Adipose tissue (tissue), 3 donors: ENCODE data around the gene NCOA6. TPM values are rescaled to one million over a fixed set of nuclear protein-coding genes. Genes with fewer than 3 reads are reported as not detected.
"Not testable (repeated sequence)": the region's sequence is repeated elsewhere in the genome, so short reads cannot be mapped to it uniquely, and the experiment has no call there.

Source experiments
- H3K27ac ChIP-seq: one replicate; pipeline ENCODE4 v1.5.1; 2013; ENCODE audit warnings: low read depth, low read length
- WGBS, 3 donors: extraction: QIAGEN DNeasy Blood & Tissue Kit; methylation state at CpG; one replicate each; pipeline ENCODE4 v1.1.7; 2013; 5-methylcytosine and 5-hydroxymethylcytosine counted together
- polyA plus RNA-seq, 3 donors: library from polyadenylated mRNA; stranded (reverse); fragments of 200-250 nt; gene quantifications; one replicate each; pipeline ENCODE4 v1.2.3, GENCODE V29; 2013
- donor health status: healthy with polysubstance abuse.
- donor health status: Bipolar disorder and iron deficiency.
- donor health status: healthy.

NCOA6 gene
- polyA plus RNA-seq, 3 donors, result 7.8 to 20.5 (median 12.5) TPM

- H3K27ac ChIP-seq, result no peak overlapping the region
- WGBS, 3 donors, result 97 to 99% (median 98%) methylated on average over 4 of the region's 4 CpGs
These were observed 32.6 kb downstream of the NCOA6 start for GRCh38 chr20:34792687-34793363.

DNA sequence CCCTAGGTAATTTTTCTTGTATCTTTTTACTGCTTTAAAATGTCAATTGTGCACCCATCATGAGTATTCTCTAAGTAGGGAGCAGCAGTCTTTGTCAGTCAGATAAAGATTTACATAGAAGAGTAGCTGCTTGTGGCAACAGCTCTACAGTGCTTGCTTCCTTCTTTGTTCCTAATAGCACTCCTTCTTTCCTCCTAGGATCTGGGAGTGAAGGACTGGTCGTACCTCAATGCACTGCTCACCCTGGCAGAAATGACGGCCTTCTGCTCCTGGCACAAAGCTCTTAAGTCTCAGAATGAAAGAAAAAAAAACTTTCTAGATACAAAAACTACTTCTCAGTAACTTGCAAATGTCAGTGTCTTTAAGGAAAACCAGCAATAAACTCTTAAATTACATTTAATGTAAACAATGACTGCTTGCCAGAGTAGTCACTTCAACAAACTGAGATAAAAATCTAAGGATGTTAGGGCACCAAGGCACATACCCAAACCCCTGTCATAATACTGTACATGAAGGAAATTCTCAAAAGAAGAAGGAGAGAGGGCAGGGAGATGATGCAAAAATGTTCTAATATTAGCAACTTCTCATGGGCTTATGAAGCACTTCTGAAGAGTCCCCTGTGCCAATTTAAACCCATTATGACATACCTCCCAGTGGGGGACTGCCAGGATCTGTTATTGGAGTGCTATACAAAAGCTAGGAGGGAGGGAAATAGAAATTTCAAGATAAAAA lies 34.0 kb downstream of the NCOA6 start:
- no peak overlapping the region for H3K27ac ChIP-seq
- WGBS, 3 donors, result 72 to 98% (median 74%) methylated on average over 2 of the region's 2 CpGs

- WGBS, 3 donors, result 47 to 93% (median 90%) methylated on average over 4 of the region's 4 CpGs
These were observed 44.2 kb downstream of the NCOA6 start for GRCh38 chr20:34781220-34781619.

GRCh38 chr20:34780291-34780690 lies 45.2 kb downstream of the NCOA6 start:
- WGBS, 3 donors, result 92 to 98% (median 94%) methylated on average over 8 of the region's 8 CpGs
- not testable (repeated sequence) for H3K27ac ChIP-seq

More at GRCh38 chr20:34781220-34781619, 44.2 kb downstream of the NCOA6 start:
- no peak overlapping the region for H3K27ac ChIP-seq

DNA sequence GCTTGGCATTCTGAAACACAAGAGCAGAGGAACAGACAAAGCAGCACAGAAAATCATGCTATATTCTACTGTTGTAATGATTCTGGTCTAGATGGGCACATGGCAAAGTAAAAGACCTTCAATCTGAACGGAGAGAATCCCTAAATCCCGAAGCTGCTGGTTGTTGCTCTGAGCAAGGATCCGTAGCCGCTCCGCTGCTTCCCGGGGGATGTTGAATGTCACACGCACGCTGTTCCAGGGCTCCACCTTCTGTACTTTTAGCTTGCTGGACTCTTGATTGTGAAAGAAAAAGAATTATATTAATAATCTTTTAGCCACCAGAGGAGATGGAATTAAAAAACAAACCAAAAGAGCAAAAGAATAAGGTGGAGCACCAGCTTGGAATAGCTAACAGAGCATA lies 49.3 kb downstream of the NCOA6 start:
- 70 to 94% (median 83%) methylated on average over 8 of the region's 8 CpGs for WGBS, 3 donors
- H3K27ac ChIP-seq, result no peak overlapping the region

- H3K27ac ChIP-seq, result no peak overlapping the region
These were observed 50.6 kb downstream of the NCOA6 start for GRCh38 chr20:34774886-34775285.

GRCh38 chr20:34774449-34774848 lies 51.0 kb downstream of the NCOA6 start:
- H3K27ac ChIP-seq, result no peak overlapping the region
- WGBS, 3 donors, result 90 to 91% (median 91%) methylated on average over 3 of the region's 3 CpGs

- 35 to 90% (median 67%) methylated on average over 1 of the region's 1 CpG for WGBS, 3 donors
- H3K27ac ChIP-seq, result no peak overlapping the region
These were observed 51.7 kb downstream of the NCOA6 start for GRCh38 chr20:34773726-34774125.

DNA sequence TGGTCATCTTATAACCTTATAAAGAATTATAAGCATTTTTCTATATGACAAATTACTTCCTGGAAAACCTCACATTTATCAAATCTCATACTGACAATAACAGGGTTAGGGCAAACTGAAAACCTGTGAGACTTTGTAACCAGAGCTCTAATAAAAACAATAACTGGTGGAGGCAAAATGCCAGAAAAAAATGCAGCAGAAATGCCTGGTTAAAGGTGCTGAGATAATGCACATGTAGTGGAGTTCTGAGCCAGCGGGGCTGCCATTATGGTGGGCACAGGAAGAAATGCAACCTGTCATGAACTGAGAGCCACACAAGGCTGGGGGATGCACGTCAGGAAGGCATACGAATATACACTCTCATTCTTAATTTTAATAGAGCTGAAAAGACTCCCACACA lies 53.0 kb downstream of the NCOA6 start:
- 88 to 97% (median 88%) methylated on average over 3 of the region's 3 CpGs for WGBS, 3 donors
- H3K27ac ChIP-seq, result no peak overlapping the region

DNA sequence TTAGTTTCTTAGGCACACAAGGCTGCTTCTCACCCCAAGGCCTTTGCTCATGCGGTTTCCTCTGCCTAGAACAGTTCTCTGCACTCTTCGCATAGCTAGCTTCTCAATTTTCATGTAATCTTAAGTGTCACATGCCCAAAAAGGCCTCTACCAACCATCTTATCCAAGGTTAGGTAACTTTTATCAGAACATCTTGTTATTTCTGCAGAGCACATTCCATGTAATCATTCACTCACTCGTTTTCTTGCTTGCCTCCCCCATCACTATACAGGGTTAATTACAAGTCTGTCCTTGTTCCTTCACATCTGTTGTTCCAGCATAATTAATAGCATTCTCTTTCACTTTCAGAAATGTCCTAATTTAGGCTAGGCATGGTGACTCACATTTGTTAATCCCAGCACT lies 53.8 kb downstream of the NCOA6 start:
- no peak overlapping the region for H3K27ac ChIP-seq
- 79 to 85% (median 84%) methylated on average over 3 of the region's 3 CpGs for WGBS, 3 donors

DNA sequence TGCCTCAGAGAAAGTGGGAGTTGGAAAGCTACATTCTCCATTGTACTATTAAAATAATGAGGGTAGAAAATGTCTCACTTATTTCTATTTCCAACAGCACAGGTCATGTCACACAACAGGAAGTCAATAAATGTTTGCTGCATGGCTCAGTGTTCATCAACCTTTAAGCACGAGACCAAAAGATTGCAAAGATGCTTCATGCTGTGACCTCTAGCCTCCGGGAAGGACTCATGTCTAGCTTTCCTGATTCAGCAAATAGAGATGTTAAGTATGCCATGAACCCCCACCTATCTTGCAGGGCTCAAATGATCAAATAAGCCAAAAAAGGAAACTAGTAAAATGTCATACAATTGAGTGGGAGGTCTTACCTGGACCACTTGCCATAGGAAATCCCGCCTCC lies 57.4 kb downstream of the NCOA6 start:
- WGBS, 3 donors, result 87 to 92% (median 91%) methylated on average over 3 of the region's 3 CpGs
- no peak overlapping the region for H3K27ac ChIP-seq

DNA sequence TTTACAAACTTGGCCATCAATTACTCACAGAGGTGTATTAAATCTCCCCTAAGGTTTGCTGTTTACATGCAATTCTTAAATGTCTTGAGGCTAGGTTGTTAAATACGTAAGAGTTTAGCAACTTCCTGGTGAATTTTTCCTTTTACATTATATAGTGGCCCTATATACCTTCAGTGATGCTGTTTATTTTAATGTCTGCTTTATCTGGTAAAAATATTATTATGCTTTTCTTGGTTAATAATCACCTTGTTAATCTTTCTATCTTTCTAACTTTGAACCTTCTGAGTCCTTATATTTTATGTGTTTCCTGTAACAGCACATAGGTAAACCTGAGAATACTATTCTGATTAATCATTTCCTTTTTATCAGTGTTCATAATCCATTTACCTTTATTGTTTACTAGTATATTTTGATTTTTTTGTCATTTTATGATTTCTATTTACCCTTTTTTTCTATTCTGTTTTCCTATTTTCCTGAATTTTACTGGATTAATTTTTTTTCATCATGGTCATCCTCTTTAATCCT lies 63.4 kb downstream of the NCOA6 start:
- no peak overlapping the region for H3K27ac ChIP-seq
- WGBS, 3 donors, result 0 to 37% (median 28%) methylated on average over 1 of the region's 1 CpG

- WGBS, 3 donors, result 93 to 100% (median 100%) methylated on average over 1 of the region's 1 CpG
These were observed 70.1 kb downstream of the NCOA6 start for GRCh38 chr20:34755367-34755766.

DNA sequence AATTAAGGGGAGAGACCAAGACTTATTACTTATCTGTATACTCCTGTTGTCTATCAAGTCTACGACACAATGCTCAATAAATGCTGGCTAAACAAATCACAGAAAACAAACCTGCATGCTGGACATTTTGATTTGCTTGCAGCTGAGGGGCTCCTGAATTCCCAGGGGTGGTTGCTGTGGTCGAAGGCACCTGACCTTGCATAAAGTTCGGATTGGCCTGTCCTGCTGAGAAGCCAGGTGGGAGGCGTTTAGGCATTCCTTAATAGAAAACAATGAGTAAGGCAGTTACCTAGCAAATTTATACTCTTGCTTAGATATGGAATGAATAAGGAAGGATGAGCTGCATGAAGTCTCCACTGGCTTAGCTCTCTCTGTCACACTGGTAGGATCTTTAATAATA lies 70.8 kb downstream of the NCOA6 start:
- no peak overlapping the region for H3K27ac ChIP-seq
- WGBS, 3 donors, result 60 to 76% (median 73%) methylated on average over 4 of the region's 4 CpGs

More at GRCh38 chr20:34755367-34755766, 70.1 kb downstream of the NCOA6 start:
- no peak overlapping the region for H3K27ac ChIP-seq

DNA sequence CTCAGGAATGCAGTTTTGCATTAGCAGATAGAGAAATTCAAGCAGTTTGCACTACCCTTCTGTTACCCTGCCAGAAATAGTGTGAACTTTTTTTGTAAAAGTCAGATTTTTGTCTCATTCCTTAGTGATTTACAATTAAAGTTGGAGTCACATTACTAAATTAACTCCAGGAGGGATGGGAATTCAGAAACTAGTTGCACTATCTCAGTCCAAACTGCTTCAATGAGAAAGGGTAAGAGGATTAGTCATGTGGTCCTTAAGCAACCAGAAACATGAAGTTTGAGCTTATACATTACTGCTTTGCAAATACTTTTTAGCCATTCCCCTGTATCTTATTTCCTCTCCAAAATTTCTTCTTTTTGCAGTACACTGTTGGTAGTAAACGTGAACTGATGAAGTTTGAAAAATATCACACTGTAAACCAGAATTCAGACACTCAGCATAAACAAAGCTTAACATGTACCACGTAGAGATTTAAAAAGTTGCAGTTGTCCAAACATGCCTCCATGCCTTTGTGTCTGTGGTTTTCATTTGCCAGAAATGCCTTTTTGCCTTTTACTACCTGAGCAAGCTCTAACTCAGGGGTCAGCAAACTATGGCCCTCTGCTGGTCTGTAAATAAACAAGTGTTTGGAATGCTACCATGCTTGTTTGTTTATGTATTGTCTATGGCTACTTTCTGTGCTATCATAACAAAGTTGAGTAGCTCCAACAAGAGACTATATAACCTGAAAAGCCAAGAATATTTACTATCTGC lies 71.6 kb downstream of the NCOA6 start:
- WGBS, 3 donors, result 76 to 90% (median 89%) methylated on average over 2 of the region's 2 CpGs
- no peak overlapping the region for H3K27ac ChIP-seq

GRCh38 chr20:34751453-34751852 lies 74.0 kb downstream of the NCOA6 start:
- no peak overlapping the region for H3K27ac ChIP-seq
- WGBS, 3 donors, result 93 to 98% (median 94%) methylated on average over 3 of the region's 3 CpGs

DNA sequence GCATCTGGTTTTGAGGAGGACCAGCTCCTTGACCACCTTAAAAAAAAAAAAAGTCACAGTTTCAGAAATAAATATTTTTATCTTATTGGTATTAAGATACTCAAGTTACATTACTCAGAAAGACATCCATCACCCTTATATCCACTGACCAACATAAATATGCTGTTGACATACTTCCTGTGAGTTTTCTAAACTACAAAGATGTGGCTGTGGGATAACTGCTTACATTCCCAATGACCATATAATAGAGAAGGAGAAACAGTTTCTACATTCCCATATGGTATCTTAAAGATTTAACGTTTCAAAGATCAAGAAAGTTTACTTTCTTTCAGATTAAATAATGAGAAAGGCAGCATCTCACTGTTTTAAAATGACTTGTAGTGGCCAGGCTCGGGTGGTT lies 75.0 kb downstream of the NCOA6 start:
- H3K27ac ChIP-seq, result no peak overlapping the region
- WGBS, 3 donors, result 48 to 76% (median 73%) methylated on average over 2 of the region's 2 CpGs

- no peak overlapping the region for H3K27ac ChIP-seq
- 93 to 99% (median 96%) methylated on average over 2 of the region's 2 CpGs for WGBS, 3 donors
These were observed 76.7 kb downstream of the NCOA6 start for GRCh38 chr20:34748709-34749108.

GRCh38 chr20:34747479-34747878 lies 78.0 kb downstream of the NCOA6 start:
- no peak overlapping the region for H3K27ac ChIP-seq
- 77 to 95% (median 88%) methylated on average over 2 of the region's 2 CpGs for WGBS, 3 donors
